Neural cell (in vitro differentiated cells): ENCODE data around the gene UBE2N.

Experiments
- EP300 ChIP-seq: fragments of 450-650 bp; conservative IDR thresholded peaks from 2 replicates; pipeline ENCODE4 v1.6.1; 2014; ENCODE audit warnings: antibody characterized with exemption, mild to moderate bottlenecking, moderate library complexity; ENCODE audit not compliant: poor library complexity, severe bottlenecking
- MXI1 ChIP-seq: fragments of 450-650 bp; conservative IDR thresholded peaks from 2 replicates; pipeline ENCODE4 v1.6.1; 2014; ENCODE audit warnings: antibody characterized with exemption, mild to moderate bottlenecking; ENCODE audit not compliant: poor library complexity, severe bottlenecking
- RAD21 ChIP-seq: fragments of 450-650 bp; conservative IDR thresholded peaks from 2 replicates; pipeline ENCODE4 v1.6.1; 2014; ENCODE audit warnings: antibody characterized with exemption, mild to moderate bottlenecking, moderate library complexity

- TF ChIP-seq RAD21, result no peak
- no peak for TF ChIP-seq EP300
- TF ChIP-seq MXI1, result no peak
Measured at GRCh38 chr12:93413064-93413463, 28.7 kb downstream of the UBE2N start.
